ENCODE results near the gene MRS2.

The MRS2 gene

GRCh38 chr6:24426729-24427446, 24.2 kb downstream of the MRS2 start:
- DNase-seq (ENCODE audit: low read depth in 2 of 2, low spot score in 1 of 2) = no peak

- DNase-seq (ENCODE audit: low read depth in 2 of 2, low spot score in 1 of 2) = no peak
Observed at GRCh38 chr6:24428615-24429014, 25.9 kb downstream of the MRS2 start.

GRCh38 chr6:24429146-24429545, 26.4 kb downstream of the MRS2 start:
- no peak for DNase-seq (ENCODE audit: low read depth in 2 of 2, low spot score in 1 of 2)

GRCh38 chr6:24430086-24430485, 27.4 kb downstream of the MRS2 start:
- no peak for DNase-seq (ENCODE audit: low read depth in 2 of 2, low spot score in 1 of 2)

GRCh38 chr6:24431045-24431451, 28.3 kb downstream of the MRS2 start:
- no peak for DNase-seq (ENCODE audit: low read depth in 2 of 2, low spot score in 1 of 2)

GRCh38 chr6:24432611-24433010, 29.9 kb downstream of the MRS2 start:
- no peak for DNase-seq (ENCODE audit: low read depth in 2 of 2, low spot score in 1 of 2)

- DNase-seq (ENCODE audit: low read depth in 2 of 2, low spot score in 1 of 2) = no peak
Observed at GRCh38 chr6:24436979-24437378, 34.2 kb downstream of the MRS2 start.

- DNase-seq (ENCODE audit: low read depth in 2 of 2, low spot score in 1 of 2) = no peak
Observed at GRCh38 chr6:24439858-24440539, 37.3 kb downstream of the MRS2 start.

- DNase-seq (ENCODE audit: low read depth in 2 of 2, low spot score in 1 of 2) = no peak
Observed at GRCh38 chr6:24440897-24441598, 38.3 kb downstream of the MRS2 start.

GRCh38 chr6:24441599-24441904, 38.8 kb downstream of the MRS2 start:
- no peak for DNase-seq (ENCODE audit: low read depth in 2 of 2, low spot score in 1 of 2)

- DNase-seq (ENCODE audit: low read depth in 2 of 2, low spot score in 1 of 2) = no peak
Observed at GRCh38 chr6:24444588-24444987, 41.9 kb downstream of the MRS2 start.

- DNase-seq (ENCODE audit: low read depth in 2 of 2, low spot score in 1 of 2) = no peak
Observed at GRCh38 chr6:24445704-24446103, 43.0 kb downstream of the MRS2 start.

- no peak for DNase-seq (ENCODE audit: low read depth in 2 of 2, low spot score in 1 of 2)
Observed at GRCh38 chr6:24446670-24447069, 43.9 kb downstream of the MRS2 start.

GRCh38 chr6:24448396-24448795, 45.7 kb downstream of the MRS2 start:
- DNase-seq (ENCODE audit: low read depth in 2 of 2, low spot score in 1 of 2) = no peak

GRCh38 chr6:24448828-24449525, 46.2 kb downstream of the MRS2 start:
- no peak for DNase-seq (ENCODE audit: low read depth in 2 of 2, low spot score in 1 of 2)

GRCh38 chr6:24451581-24452388, 49.0 kb downstream of the MRS2 start:
- DNase-seq (ENCODE audit: low read depth in 2 of 2, low spot score in 1 of 2) = no peak

- no peak for DNase-seq (ENCODE audit: low read depth in 2 of 2, low spot score in 1 of 2)
Observed at GRCh38 chr6:24453921-24454320, 51.2 kb downstream of the MRS2 start.

- no peak for DNase-seq (ENCODE audit: low read depth in 2 of 2, low spot score in 1 of 2)
Observed at GRCh38 chr6:24454452-24454851, 51.7 kb downstream of the MRS2 start.

GRCh38 chr6:24455061-24455460, 52.3 kb downstream of the MRS2 start:
- no peak for DNase-seq (ENCODE audit: low read depth in 2 of 2, low spot score in 1 of 2)

- no peak for DNase-seq (ENCODE audit: low read depth in 2 of 2, low spot score in 1 of 2)
Observed at GRCh38 chr6:24458134-24458533, 55.4 kb downstream of the MRS2 start.

- DNase-seq (ENCODE audit: low read depth in 2 of 2, low spot score in 1 of 2) = no peak
Observed at GRCh38 chr6:24458941-24459340, 56.2 kb downstream of the MRS2 start.
